Fibroblast of skin of left biceps (primary cell): Measurements from ENCODE around the gene RP9.
"Not testable (repeated sequence)": the region's sequence is repeated elsewhere in the genome, so short reads cannot be mapped to it uniquely, and the experiment has no call there.

ENCODE experiments used
- DNase-seq, 2 experiments: peaks; one replicate each; pipeline ENCODE4 v3.0.0-alpha.2; 2013; ENCODE audit warnings: low read depth in 2 of 2

RP9 gene

GRCh38 chr7:33101906-33102305 is 7.3 kb downstream of the RP9 start:
- no peak for DNase-seq

- DNase-seq = no peak
Observed at GRCh38 chr7:33100770-33101169, 8.4 kb downstream of the RP9 start.

GRCh38 chr7:33099154-33099940 is 9.9 kb downstream of the RP9 start:
- DNase-seq = no peak

GRCh38 chr7:33094745-33095275 is 14.4 kb downstream of the RP9 start:
- DNase-seq = not testable (repeated sequence)

- DNase-seq = no peak
Observed at GRCh38 chr7:33093266-33093665, 15.9 kb downstream of the RP9 start.

- DNase-seq = no peak
Observed at GRCh38 chr7:33091641-33092191, 17.5 kb downstream of the RP9 start.

GRCh38 chr7:33091111-33091531 is 18.1 kb downstream of the RP9 start:
- peak in 1 of 2 experiments; percentile 9 for DNase-seq

GRCh38 chr7:33089142-33089541 is 20.1 kb downstream of the RP9 start:
- no peak for DNase-seq

- no peak for DNase-seq
Observed at GRCh38 chr7:33087858-33088257, 21.3 kb downstream of the RP9 start.

GRCh38 chr7:33087356-33087755 is 21.8 kb downstream of the RP9 start:
- DNase-seq = no peak

- no peak for DNase-seq
Observed at GRCh38 chr7:33079763-33080690, 29.2 kb downstream of the RP9 start.

GRCh38 chr7:33079096-33079495 is 30.1 kb downstream of the RP9 start:
- DNase-seq = no peak

GRCh38 chr7:33076737-33077136 is 32.5 kb downstream of the RP9 start:
- no peak for DNase-seq

GRCh38 chr7:33075818-33076518 is 33.2 kb downstream of the RP9 start:
- DNase-seq = no peak

GRCh38 chr7:33073243-33073642 is 36.0 kb downstream of the RP9 start:
- DNase-seq = no peak

GRCh38 chr7:33072471-33072870 is 36.7 kb downstream of the RP9 start:
- DNase-seq = peak in 1 of 2 experiments; percentile 28

- no peak for DNase-seq
Observed at GRCh38 chr7:33070831-33071230, 38.4 kb downstream of the RP9 start.

GRCh38 chr7:33070277-33070676 is 38.9 kb downstream of the RP9 start:
- DNase-seq = no peak

GRCh38 chr7:33067921-33068320 is 41.3 kb downstream of the RP9 start:
- DNase-seq = no peak

- DNase-seq = no peak
Observed at GRCh38 chr7:33066771-33067170, 42.4 kb downstream of the RP9 start.

- DNase-seq = no peak
Observed at GRCh38 chr7:33065981-33066380, 43.2 kb downstream of the RP9 start.
